HCT116 (cell line): Measurements from ENCODE around the gene ZNF319. TPM values are rescaled to one million over a fixed set of nuclear protein-coding genes. Genes with fewer than 3 reads are reported as not detected.

Source experiments
- ATAC-seq: fragments of 200-7000 bp; cut with Tn5 transposase; 2 replicates; pipeline ENCODE4 v1.9.1; 2020; ENCODE audit warnings: mild to moderate bottlenecking, moderate library complexity
- BruUV-seq: library from RNA; stranded (reverse); fragments of 400-500 nt; replicated peaks from 2 replicates; lab custom pipeline; 2021; lab: Mats Ljungman, UMichigan
- CTCF ChIA-PET: fragments of 300-600 bp; sonication (Branson Sonifier 250); formaldehyde crosslinking; loops from one replicate; lab custom pipeline; 2021; ENCODE audit warnings: antibody characterized with exemption; lab: Charles Lee
- POLR2A ChIA-PET: fragments of 300-600, 350-600 bp; sonication (Branson Sonifier 250); formaldehyde crosslinking; loops from one replicate; lab custom pipeline; 2021; ENCODE audit warnings: antibody characterized with exemption; lab: Charles Lee
- RAD21 ChIA-PET, 2 experiments: fragments of 300-600 bp; sonication (Branson Sonifier 250); formaldehyde crosslinking; loops; one replicate each; lab custom pipeline; 2023; ENCODE audit warnings: low total read pairs in 2 of 2; ENCODE audit not compliant: uncharacterized antibody in 2 of 2, unreplicated experiment in 2 of 2, low non-redundant PET in 1 of 2; lab: Charles Lee
- DNase-seq: peaks from one replicate; pipeline ENCODE4 v3.0.0-alpha.2; 2010; ENCODE audit warnings: low read depth, low spot score
- H2AFZ ChIP-seq: fragments of 200-600 bp; shearing (Covaris generic), sonication (generic); 2 replicates; pipeline ENCODE4 v1.6.1; 2017; ENCODE audit warnings: low read depth, mixed run types, mixed read lengths, antibody characterized with exemption, low read length; ENCODE audit not compliant: poor library complexity, severe bottlenecking
- H3K27ac ChIP-seq: 2 replicates; pipeline ENCODE4 v1.5.1; 2012; ENCODE audit warnings: low read depth, low read length
- H3K27me3 ChIP-seq: fragments of 200-600 bp; sonication (generic); 2 replicates; pipeline ENCODE4 v1.6.1; 2016; ENCODE audit warnings: mixed run types, low read length, mixed read lengths; ENCODE audit not compliant: insufficient read depth
- H3K36me3 ChIP-seq, 2 experiments: fragments of 200-500 bp in 1 of 2; fragments of 200-600 bp in 1 of 2; sonication (Bioruptor generic) in 1 of 2; sonication (generic) in 1 of 2; 2 replicates each; pipeline versions ENCODE4 v1.5.1 to v1.6.1; 2014 to 2016; ENCODE audit warnings: low read length in 2 of 2, inconsistent platforms in 1 of 2, mixed read lengths in 1 of 2, mixed run types in 1 of 2; ENCODE audit not compliant: insufficient read depth in 2 of 2, control insufficient read depth in 1 of 2
- H3K4me1 ChIP-seq, 2 experiments: fragments of 200-600 bp in 1 of 2; sonication (generic) in 1 of 2; 2 replicates each; pipeline versions ENCODE4 v1.5.1 to v1.6.1; 2012 to 2017; ENCODE audit warnings: low read length in 2 of 2, inconsistent platforms in 1 of 2, mild to moderate bottlenecking in 1 of 2, mixed read lengths in 1 of 2, mixed run types in 1 of 2, moderate library complexity in 1 of 2; ENCODE audit not compliant: insufficient read depth in 2 of 2, control insufficient read depth in 1 of 2
- H3K4me2 ChIP-seq: fragments of 200-600 bp; sonication (generic); 2 replicates; pipeline ENCODE4 v1.6.1; 2017; ENCODE audit warnings: mixed run types, low read length, mixed read lengths
- H3K4me3 ChIP-seq, 2 experiments: fragments of 200-600 bp in 1 of 2; sonication (generic) in 1 of 2; replicated peaks in 1 of 2; 2 replicates each; pipeline ENCODE4 v1.5.1; 2011 to 2016; ENCODE audit warnings: low read length in 2 of 2, control low read depth in 1 of 2, low read depth in 1 of 2, mild to moderate bottlenecking in 1 of 2, mixed read lengths in 1 of 2, mixed run types in 1 of 2
- H3K79me2 ChIP-seq: fragments of 200-600 bp; sonication (generic); 2 replicates; pipeline ENCODE4 v1.6.1; 2017; ENCODE audit warnings: mild to moderate bottlenecking, mixed run types, low read length, moderate library complexity, mixed read lengths; ENCODE audit not compliant: insufficient read depth
- H3K9ac ChIP-seq: fragments of 200-600 bp; sonication (generic); 2 replicates; pipeline ENCODE4 v1.6.1; 2016; ENCODE audit warnings: low read length, mixed read lengths
- H3K9me2 ChIP-seq: fragments of 200-600 bp; sonication (generic), shearing (Covaris generic); 2 replicates; pipeline ENCODE4 v1.6.1; 2017; ENCODE audit warnings: mixed run types, mild to moderate bottlenecking, moderate library complexity; ENCODE audit not compliant: insufficient read depth
- H3K9me3 ChIP-seq, 2 experiments: fragments of 200-500 bp in 1 of 2; fragments of 200-600 bp in 1 of 2; sonication (Bioruptor generic) in 1 of 2; sonication (generic) in 1 of 2; 2 replicates each; pipeline ENCODE4 v1.6.1; 2014 to 2017; ENCODE audit warnings: low read length in 2 of 2, mixed read lengths in 2 of 2, inconsistent platforms in 1 of 2, low read depth in 1 of 2, mild to moderate bottlenecking in 1 of 2, mixed run types in 1 of 2, moderate library complexity in 1 of 2; ENCODE audit not compliant: control insufficient read depth in 1 of 2, insufficient read depth in 1 of 2
- H4K20me1 ChIP-seq: fragments of 200-600 bp; sonication (generic), shearing (Covaris generic); 2 replicates; pipeline ENCODE4 v1.6.1; 2017; ENCODE audit warnings: mixed run types, mild to moderate bottlenecking, moderate library complexity; ENCODE audit not compliant: insufficient read depth
- ATF3 ChIP-seq: IDR thresholded peaks from 2 replicates; pipeline ENCODE4 v1.6.1; 2012
- ELF1 ChIP-seq: IDR thresholded peaks from 2 replicates; pipeline ENCODE4 v1.6.1; 2012; ENCODE audit warnings: low read depth, borderline replicate concordance
- EZH2 ChIP-seq: fragments of 200-600 bp; sonication (generic); IDR thresholded peaks from 2 replicates; pipeline ENCODE4 v1.6.1; 2017; ENCODE audit warnings: antibody characterized with exemption, mixed run types
- EZH2phosphoT487 ChIP-seq: fragments of 200-600 bp; IDR thresholded peaks from 2 replicates; pipeline ENCODE4 v1.6.1; 2018; ENCODE audit warnings: antibody characterized with exemption, borderline replicate concordance
- JUND ChIP-seq: IDR thresholded peaks from 2 replicates; pipeline ENCODE4 v1.6.1; 2012
- RAD21 ChIP-seq: IDR thresholded peaks from 2 replicates; pipeline ENCODE4 v1.6.1; 2012; ENCODE audit warnings: low read depth, mild to moderate bottlenecking
- SIN3A ChIP-seq: IDR thresholded peaks from 2 replicates; pipeline ENCODE4 v1.6.1; 2012; ENCODE audit warnings: low read depth
- YY1 ChIP-seq: IDR thresholded peaks from 2 replicates; pipeline ENCODE4 v1.6.1; 2011; ENCODE audit warnings: low read length, low read depth, moderate library complexity, mild to moderate bottlenecking; ENCODE audit not compliant: insufficient replicate concordance; ENCODE audit errors: extremely low read depth
- ZNF274 ChIP-seq: fragments of 200-500 bp; sonication (Bioruptor generic); IDR thresholded peaks from 2 replicates; pipeline ENCODE4 v1.6.1; 2014; ENCODE audit warnings: mild to moderate bottlenecking, low read depth, low read length, inconsistent platforms
- intact Hi-C: fragments of 100-400 bp; cut with micrococcal nuclease; formaldehyde crosslinking; loops from 2 replicates; pipeline ENCODE4 v1.10.0; 2022
- total RNA-seq: library from RNA; stranded (reverse); gene quantifications from one replicate; pipeline ENCODE4 v1.2.1, GENCODE V29; 2021; ENCODE audit not compliant: unreplicated experiment

ZNF319 gene
- total RNA-seq, 1 experiment from 2014 or later: 7.1 TPM

- POLR2A ChIA-PET: no interaction called here
- intact Hi-C loops: no loop called here
- DNase-seq (no peak), ATAC-seq (no peak)
- TF ChIP-seq EZH2phosphoT487: no peak
- TF ChIP-seq ATF3: no peak
- no peak for TF ChIP-seq ZNF274
- no peak for TF ChIP-seq RAD21
- no peak for TF ChIP-seq SIN3A
- TF ChIP-seq ELF1: no peak
- TF ChIP-seq JUND: no peak
- no peak for TF ChIP-seq YY1
- no peak for TF ChIP-seq EZH2
- RAD21 ChIA-PET: no interaction called here
- no peak overlapping the region for H3K4me2 ChIP-seq
- H3K27me3 ChIP-seq: no peaks in the 10 kb centered on the region; the same call in 1 of the 2 replicates
- no peaks in the 10 kb centered on the region for H3K9me3 ChIP-seq
- no peak overlapping the region for H2AFZ ChIP-seq
- H3K36me3 ChIP-seq: no peaks in the 10 kb centered on the region
- no peak overlapping the region for H3K9ac ChIP-seq
- no peaks in the 10 kb centered on the region for H3K4me1 ChIP-seq
- H3K9me2 ChIP-seq: no peaks in the 10 kb centered on the region
- no peaks in the 10 kb centered on the region for H3K79me2 ChIP-seq
- no peaks in the 10 kb centered on the region for H4K20me1 ChIP-seq
- no TSS peak for BruUV-seq
- H3K4me3 ChIP-seq: no peak overlapping the region
- CTCF ChIA-PET: no interaction called here
- H3K27ac ChIP-seq: no peak overlapping the region
Observed at GRCh38 chr16:57961538-57961937, 38.9 kb downstream of the ZNF319 start.

- no peaks in the 10 kb centered on the region for H3K4me1 ChIP-seq
- DNase-seq (no peak), ATAC-seq (no peak)
- RAD21 ChIA-PET: no interaction called here
- H4K20me1 ChIP-seq: no peaks in the 10 kb centered on the region
- no peak for TF ChIP-seq ZNF274
- H2AFZ ChIP-seq: no peak overlapping the region
- no peak overlapping the region for H3K27ac ChIP-seq
- H3K9ac ChIP-seq: no peak overlapping the region
- CTCF ChIA-PET: no interaction called here
- no peak overlapping the region for H3K4me3 ChIP-seq
- no peaks in the 10 kb centered on the region for H3K79me2 ChIP-seq
- no peaks in the 10 kb centered on the region for H3K36me3 ChIP-seq
- BruUV-seq: no TSS peak
- H3K9me2 ChIP-seq: no peaks in the 10 kb centered on the region
- intact Hi-C loops: no loop called here
- POLR2A ChIA-PET: no interaction called here
- H3K4me2 ChIP-seq: no peak overlapping the region
- H3K9me3 ChIP-seq: no peaks in the 10 kb centered on the region
- no peaks in the 10 kb centered on the region; the same call in 1 of the 2 replicates for H3K27me3 ChIP-seq
Observed at GRCh38 chr16:57960826-57961472, 39.5 kb downstream of the ZNF319 start.
